Measurements from ENCODE around the gene HOXD9.

Gene HOXD9

GRCh38 chr2:176103194-176103593 lies 19.3 kb upstream of the HOXD9 start:
- FAIRE-seq: no peak
- DNase-seq (ENCODE audit: insufficient read length, low spot score): no peak
- TF ChIP-seq POU2F2 (IDR thresholded peaks at IDR 0.05; ENCODE audit: low read depth, low read length) (no peak), PAX5 (IDR thresholded peaks at IDR 0.05; ENCODE audit: insufficient read depth, low read length, severe bottlenecking) (no peak), TAF1 (IDR thresholded peaks at IDR 0.05; ENCODE audit: low read depth, low read length) (no peak), POLR2AphosphoS5 (IDR thresholded peaks at IDR 0.05; ENCODE audit: low read depth, low read length) (no peak), POLR2A (IDR thresholded peaks at IDR 0.05; ENCODE audit: low read depth, low read length) (no peak), SPI1 (IDR thresholded peaks at IDR 0.05; ENCODE audit: low read depth, low read length) (no peak)

- TF ChIP-seq POU2F2 (IDR thresholded peaks at IDR 0.05; ENCODE audit: low read depth, low read length) (no peak), SPI1 (IDR thresholded peaks at IDR 0.05; ENCODE audit: low read depth, low read length) (no peak), POLR2A (IDR thresholded peaks at IDR 0.05; ENCODE audit: low read depth, low read length) (no peak), PAX5 (IDR thresholded peaks at IDR 0.05; ENCODE audit: insufficient read depth, low read length, severe bottlenecking) (no peak), TAF1 (IDR thresholded peaks at IDR 0.05; ENCODE audit: low read depth, low read length) (no peak), POLR2AphosphoS5 (IDR thresholded peaks at IDR 0.05; ENCODE audit: low read depth, low read length) (no peak)
- no peak for FAIRE-seq
- DNase-seq (ENCODE audit: insufficient read length, low spot score): no peak
Observed at GRCh38 chr2:176103742-176104315, 18.7 kb upstream of the HOXD9 start.

DNA sequence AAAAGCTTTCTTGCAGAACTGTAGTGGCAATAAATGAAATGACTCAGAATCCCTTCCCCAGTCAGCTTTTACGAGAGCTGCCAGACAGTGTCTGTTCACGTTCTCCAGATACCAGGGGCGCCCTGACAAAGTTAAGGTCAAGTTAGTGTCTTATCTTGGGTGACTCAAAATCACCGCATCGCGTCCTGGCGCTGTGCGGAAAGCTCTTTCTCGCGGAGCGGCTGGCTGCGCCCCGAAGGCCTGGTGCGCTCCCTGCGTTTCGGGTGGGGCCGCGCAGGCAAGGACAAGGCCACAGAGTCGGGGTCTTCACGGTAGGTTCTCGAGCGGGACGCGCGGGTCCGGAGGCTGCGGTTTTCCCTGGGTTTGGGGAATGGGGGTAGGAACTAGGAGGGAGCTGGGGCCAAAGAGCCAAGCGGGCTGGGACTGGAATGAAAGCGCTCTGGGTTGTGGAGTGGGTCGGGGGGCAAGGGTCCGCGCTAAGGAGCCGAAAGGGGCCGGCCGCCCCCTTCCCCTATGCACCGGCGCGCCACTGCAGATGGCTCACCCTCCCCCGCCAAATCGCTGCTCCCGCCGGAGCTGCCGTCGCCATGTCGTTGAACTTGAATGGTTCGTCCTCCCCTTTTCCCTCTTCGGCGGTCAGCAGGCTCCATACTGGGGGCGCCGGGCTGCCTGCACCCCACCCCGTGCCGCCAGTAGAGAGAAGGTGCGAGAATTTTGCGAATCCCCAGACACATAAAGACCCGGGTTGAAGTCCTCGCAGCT lies 18.0 kb upstream of the HOXD9 start:
- TF ChIP-seq POU2F2 (IDR thresholded peaks at IDR 0.05; ENCODE audit: low read depth, low read length) (no peak), POLR2A (IDR thresholded peaks at IDR 0.05; ENCODE audit: low read depth, low read length) (no peak)
- no peak for FAIRE-seq
- DNase-seq (ENCODE audit: insufficient read length, low spot score): no peak

GRCh38 chr2:176105078-176105729 lies 17.3 kb upstream of the HOXD9 start:
- TF ChIP-seq SPI1 (IDR thresholded peaks at IDR 0.05; ENCODE audit: low read depth, low read length) (no peak), POLR2AphosphoS5 (IDR thresholded peaks at IDR 0.05; ENCODE audit: low read depth, low read length) (no peak)
- DNase-seq (ENCODE audit: insufficient read length, low spot score) (no peak), FAIRE-seq (no peak)

DNA sequence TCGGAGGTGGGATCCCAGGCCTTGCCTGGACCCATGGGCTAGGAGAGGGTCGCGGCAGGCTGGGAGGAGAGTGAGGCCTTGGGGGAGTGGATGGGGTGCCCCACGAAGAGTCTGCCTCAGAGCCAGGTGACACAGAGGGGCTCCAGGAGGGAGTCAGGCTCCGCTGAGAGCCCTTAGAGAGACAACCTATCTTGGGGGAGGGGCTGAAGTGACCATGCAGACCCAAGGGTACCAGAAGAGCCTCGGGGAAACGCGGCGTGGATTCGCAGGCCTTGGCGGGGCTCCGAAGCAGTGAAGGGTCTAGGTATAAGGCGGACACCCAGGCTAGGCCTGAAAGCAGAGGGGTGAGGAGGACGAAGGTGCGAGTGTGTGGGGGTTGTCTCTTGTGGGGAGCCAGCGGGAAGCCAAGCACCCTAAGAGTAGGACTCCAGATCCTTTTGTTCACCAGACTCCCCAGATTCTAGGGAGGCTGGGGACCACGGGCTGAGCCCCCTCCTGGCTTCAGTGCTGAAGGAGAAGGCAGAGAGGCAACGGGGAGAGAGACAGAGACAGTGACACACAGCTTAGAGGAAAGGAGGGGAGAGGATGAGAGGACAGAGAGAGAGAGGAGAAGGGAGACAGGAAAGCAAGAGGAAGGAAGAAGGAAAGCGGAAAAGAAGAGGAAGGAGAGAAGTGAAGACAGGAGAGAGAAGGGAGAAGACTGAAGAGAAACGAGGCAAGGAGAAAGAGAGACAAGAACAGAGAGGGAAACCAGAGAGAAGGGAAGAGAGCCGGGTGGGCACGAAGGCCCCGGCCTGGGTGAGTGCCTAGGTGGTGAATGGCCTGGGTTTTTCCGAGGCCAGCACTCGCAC lies 16.6 kb upstream of the HOXD9 start:
- TF ChIP-seq POU2F2 (IDR thresholded peaks at IDR 0.05; ENCODE audit: low read depth, low read length) (no peak), PAX5 (IDR thresholded peaks at IDR 0.05; ENCODE audit: insufficient read depth, low read length, severe bottlenecking) (no peak), TAF1 (IDR thresholded peaks at IDR 0.05; ENCODE audit: low read depth, low read length) (no peak), SPI1 (IDR thresholded peaks at IDR 0.05; ENCODE audit: low read depth, low read length) (no peak)
- FAIRE-seq (no peak), DNase-seq (ENCODE audit: insufficient read length, low spot score) (no peak)

DNA sequence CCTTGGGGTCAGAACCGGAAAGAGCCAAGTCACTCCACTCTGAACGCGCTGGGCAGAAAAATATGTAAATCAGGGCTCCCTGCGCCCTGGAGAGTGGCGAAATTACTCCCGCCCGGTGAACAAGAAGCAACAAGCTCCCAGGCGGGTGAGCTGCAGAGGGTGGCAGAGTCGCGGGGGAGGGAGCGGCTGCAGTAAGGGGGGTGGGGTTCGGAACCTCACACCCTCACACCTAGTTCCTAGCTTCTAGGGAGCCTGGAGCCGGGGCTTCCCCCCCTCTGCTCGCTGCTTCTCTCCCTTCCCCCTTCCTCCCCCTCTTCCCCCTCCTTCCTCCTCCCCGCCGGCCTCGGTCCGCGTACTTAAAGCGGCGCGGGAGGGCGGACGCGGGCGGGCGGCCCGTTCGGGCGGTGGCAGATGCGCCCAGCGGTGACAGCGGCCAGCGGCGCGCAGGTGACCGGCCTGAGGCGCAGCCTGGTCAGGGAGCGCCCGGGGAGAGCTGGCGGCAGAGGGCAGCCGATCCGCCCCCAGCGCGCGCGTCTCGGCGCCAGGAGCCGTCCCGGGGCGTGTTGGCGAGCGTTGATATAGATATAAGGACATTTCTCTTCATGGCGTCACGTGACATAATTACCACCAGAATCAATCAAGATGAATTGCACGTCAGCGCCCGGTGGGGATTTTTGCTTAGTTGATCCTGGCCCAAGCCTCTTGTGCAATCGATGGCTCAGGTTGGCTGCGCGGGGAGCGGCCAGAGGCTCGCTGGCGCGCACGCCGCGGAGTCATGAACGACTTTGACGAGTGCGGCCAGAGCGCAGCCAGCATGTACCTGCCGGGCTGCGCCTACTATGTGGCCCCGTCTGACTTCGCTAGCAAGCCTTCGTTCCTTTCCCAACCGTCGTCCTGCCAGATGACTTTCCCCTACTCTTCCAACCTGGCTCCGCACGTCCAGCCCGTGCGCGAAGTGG lies 15.7 kb upstream of the HOXD9 start, which contains the start of gene HOXD11:
TSS of gene HOXD11 (plus strand) at position 700 of the 959 bp plus-strand sequence. CDS start at position 776, 76 bp downstream.
- DNase-seq (ENCODE audit: insufficient read length, low spot score) (no peak), FAIRE-seq (no peak)
- TF ChIP-seq POU2F2 (IDR thresholded peaks at IDR 0.05; ENCODE audit: low read depth, low read length) (no peak), POLR2A (IDR thresholded peaks at IDR 0.05; ENCODE audit: low read depth, low read length) (no peak), PAX5 (IDR thresholded peaks at IDR 0.05; ENCODE audit: insufficient read depth, low read length, severe bottlenecking) (no peak), POLR2AphosphoS5 (IDR thresholded peaks at IDR 0.05; ENCODE audit: low read depth, low read length) (no peak), SPI1 (IDR thresholded peaks at IDR 0.05; ENCODE audit: low read depth, low read length) (no peak)

DNA sequence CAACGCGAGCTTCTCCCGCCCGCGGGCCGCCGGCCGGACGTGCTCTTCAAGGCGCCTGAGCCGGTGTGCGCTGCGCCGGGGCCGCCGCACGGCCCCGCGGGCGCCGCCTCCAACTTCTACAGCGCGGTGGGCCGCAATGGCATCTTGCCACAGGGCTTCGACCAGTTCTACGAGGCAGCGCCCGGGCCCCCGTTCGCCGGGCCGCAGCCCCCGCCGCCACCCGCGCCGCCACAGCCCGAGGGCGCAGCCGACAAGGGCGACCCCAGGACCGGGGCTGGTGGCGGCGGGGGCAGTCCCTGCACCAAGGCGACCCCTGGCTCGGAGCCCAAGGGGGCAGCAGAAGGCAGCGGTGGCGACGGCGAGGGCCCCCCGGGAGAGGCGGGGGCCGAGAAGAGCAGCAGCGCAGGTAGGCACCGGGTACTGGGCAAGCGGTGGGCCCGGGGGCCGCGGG lies 14.8 kb upstream of the HOXD9 start:
- no peak for DNase-seq (ENCODE audit: insufficient read length, low spot score)
- TF ChIP-seq SPI1 (IDR thresholded peaks at IDR 0.05; ENCODE audit: low read depth, low read length) (no peak), TAF1 (IDR thresholded peaks at IDR 0.05; ENCODE audit: low read depth, low read length) (no peak)
- FAIRE-seq: no peak

DNA sequence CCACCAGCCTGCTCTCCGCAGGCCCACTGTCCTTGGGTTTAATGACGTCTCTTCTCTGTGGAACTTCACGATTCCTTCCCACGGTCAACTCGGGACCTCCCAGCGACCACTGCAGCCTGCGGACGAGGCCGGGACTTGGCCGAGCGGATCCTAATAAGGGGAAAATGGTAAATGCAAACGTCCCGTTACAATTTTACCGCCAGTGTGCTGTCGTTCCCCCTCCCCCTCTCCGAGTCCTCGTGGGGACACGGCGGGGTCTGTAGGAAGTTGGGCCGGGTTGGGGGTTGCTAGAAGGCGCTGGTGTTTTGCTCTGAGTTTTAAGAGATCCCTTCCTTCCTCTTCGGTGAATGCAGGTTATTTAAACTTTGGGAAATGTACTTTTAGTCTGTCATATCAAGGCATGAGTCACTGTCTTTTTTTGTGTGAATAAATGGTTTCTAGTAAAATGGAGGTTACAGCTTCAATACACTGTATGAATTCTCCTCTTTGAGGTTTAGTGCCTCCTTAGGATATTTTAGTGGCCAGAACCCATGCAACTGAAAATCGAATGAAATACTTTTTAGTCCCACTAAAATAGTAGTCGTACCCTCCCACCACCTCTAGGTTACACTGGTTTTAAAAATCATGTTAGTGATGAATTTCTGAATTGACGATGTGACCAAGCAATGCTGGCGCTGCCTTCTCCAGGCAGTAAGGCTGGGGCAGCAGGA lies 13.2 kb upstream of the HOXD9 start:
- DNase-seq (ENCODE audit: insufficient read length, low spot score): no peak
- FAIRE-seq: no peak
- TF ChIP-seq PAX5 (IDR thresholded peaks at IDR 0.05; ENCODE audit: insufficient read depth, low read length, severe bottlenecking) (no peak), POLR2A (IDR thresholded peaks at IDR 0.05; ENCODE audit: low read depth, low read length) (no peak), SPI1 (IDR thresholded peaks at IDR 0.05; ENCODE audit: low read depth, low read length) (no peak), POU2F2 (IDR thresholded peaks at IDR 0.05; ENCODE audit: low read depth, low read length) (no peak), POLR2AphosphoS5 (IDR thresholded peaks at IDR 0.05; ENCODE audit: low read depth, low read length) (no peak), TAF1 (IDR thresholded peaks at IDR 0.05; ENCODE audit: low read depth, low read length) (no peak)
